GM19324 (cell line): ENCODE data around the gene ATP5F1A.

Experiments
- ATAC-seq: cut with Tn5 transposase; IDR thresholded peaks from one replicate; pipeline ENCODE4 v1.9.1; 2021; ENCODE audit warnings: mild to moderate bottlenecking, moderate library complexity; ENCODE audit not compliant: unreplicated experiment, low FRiP score

Gene ATP5F1A

DNA sequence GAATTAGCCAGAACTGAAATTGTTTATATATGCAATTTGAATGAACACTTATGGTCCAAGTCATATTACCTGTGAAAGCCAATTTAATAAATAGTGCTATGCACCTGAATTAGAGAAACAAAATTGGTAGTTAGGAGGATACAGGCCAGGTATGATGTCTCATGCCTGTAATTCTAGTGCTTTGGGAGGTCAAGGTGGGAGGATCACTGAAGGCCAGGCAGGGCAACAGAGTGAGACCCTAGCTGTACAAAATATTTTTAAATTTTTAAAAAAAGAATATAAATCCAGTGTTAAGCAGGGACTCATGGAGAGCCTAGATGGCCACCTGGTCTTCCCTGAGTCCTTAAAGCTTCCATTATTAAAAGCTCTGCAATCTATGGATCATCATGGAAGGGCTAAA lies 18.8 kb downstream of the ATP5F1A start:
- no peak for ATAC-seq

DNA sequence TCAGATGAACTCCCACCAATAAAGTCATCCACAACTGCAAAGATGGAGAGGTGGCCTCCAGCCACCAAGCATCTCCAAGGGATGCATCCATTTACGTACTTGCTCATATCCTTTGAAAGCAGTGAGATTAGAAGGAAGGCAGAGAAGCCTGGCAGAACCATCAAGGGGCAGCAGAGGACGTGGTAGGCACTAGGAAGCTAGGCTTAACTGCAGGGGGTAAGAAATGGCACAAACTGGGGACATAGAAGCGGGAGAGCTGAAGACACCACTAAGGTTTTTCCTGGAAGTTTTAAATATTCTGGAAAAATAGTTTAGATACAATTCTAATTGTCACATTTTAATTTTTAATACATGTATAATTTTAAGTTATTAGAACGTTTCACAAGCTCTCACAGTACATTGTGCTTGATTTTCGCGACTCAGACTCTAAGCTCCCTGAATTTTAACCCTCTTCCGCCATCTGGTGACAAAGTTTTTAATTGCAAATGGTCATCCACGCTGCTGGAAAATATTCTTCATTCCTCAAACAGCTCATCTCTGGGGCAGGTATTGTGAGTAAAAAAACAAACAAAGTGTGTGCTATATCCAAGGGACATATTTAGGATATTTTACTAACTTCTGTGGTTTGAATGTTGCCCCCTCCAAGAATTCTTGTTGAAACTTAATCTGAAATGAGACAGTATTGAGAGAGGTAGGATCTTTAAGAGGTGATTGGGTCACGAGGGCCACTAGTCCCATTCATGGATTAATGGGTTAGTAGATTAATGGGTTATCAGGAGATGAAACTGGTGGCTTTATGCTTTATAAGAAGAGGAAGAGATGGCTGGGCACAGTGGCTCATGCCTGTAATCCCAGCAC lies 24.4 kb downstream of the ATP5F1A start:
- no peak for ATAC-seq

DNA sequence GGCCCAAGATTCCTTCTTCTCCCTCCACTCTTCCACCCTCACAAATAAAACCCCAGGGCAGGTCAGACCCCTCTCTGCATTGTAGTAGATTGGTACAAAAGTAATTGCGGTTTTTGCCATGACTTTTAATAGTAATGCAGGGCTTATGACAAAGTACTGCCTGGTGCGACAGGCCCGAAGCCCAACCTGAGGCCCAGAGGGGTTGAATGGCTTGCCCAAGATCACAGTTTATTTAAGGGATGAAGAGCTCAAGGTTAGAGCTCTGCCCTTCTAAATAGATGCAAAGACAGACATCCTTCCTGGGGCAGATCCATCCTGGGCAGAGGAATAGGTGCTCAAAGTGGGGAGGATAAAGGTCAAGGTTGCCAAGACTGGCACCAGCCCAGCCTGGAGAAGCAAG lies 25.1 kb downstream of the ATP5F1A start:
- ATAC-seq = no peak

DNA sequence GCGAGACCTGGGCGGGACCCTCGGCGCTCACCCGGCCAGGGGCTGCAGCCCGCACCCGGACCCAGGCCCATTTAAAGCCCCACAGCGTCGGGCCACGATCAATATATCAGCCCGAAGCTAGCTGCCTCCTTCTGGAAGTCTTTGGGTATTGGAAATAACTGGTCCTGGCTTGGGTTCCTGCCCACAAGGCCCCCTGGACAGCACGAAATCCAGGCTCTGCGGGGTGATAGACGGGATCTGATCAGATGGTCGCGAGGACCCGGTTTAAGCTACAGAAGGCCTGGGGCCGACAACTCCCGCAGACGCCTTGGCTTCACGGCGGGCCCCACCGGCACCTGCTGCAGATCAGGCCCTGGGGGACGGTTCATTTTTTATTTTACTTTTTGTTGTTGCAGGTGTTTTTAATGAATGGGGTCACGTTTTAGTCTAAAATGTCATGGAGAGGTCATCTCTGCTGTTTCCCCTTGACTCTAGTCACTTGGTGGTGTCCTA lies 25.7 kb downstream of the ATP5F1A start:
- ATAC-seq = no peak

DNA sequence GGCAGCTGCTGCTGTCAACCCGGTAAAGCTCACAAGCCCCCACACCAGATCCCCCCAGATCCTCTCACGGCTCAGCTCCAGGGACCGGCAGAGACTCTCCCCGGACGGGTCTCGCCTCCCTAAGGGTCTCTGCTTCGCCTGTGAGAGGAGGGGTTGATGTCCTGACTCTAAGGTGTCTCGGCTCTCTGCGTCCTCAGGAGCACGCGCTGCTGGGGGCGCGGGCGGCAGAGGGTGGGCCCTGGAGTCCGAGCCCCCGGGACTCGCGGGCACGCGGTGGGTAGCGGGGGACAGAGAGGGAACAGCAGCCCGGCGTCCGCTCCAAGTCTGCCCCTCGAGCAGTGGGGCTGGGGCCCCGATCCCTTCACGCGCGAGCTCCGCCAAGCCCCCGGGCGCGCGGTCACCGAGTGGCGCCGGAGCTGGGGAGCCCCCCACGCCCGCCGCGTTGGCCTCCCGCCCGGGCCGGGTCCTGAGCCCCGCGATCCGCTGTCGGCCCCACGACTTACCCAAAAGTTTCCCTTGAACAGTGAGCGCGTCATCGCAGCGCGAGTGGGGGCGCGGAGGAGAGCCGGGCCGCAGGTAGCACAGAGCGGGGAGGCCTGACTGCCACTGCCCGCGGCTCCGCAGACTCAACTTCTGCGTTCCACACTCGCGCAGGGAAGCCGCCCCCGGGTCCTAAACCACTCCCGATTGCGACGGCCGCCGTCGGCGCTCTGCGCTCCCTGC lies 26.3 kb downstream of the ATP5F1A start, which contains the start of gene PSTPIP2:
Gene PSTPIP2 (minus strand): TSS at position 608 of the 723 bp plus-strand sequence. CDS start 72 bp downstream, at position 536.
- no peak for ATAC-seq

DNA sequence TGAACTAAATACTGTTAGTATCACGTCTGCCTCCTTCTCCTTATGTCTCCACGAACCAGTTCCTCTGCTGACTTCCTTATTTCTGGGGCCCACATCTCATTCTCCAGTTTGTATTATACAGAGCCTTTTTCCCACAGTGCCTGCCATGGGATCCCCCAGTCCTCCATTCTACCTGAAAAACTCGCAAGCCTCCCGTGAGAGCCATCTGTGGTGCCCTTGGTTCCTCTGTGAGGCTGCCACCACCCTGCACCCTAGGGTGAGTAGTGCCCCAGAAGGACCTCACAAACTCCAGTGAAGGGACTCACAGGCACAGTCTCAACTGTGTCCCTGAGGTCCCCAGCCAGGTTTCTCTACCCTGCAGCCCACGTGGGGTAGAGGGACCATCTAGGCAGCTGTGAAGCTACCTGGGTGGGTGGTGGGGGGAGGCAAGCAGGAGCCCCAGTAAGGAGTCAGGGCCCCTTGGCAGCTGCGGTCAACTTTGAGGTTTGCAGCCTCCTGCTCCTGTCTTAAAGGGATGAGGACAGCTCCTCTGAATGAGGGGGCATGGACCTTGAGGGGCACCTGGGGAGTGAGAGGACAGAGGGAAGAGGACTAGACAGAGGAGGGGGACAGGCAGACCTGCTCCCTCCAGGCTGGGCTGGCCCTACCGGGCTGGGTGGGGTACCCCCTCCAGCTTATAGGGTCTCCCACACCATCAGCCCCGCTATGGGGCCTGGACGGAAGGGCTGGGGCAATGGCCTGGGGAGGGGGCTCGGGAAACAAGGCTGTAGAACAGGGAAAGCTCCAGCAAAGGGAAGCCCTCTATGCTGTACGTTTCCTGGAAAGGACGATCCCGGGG lies 27.1 kb downstream of the ATP5F1A start:
- ATAC-seq = no peak

DNA sequence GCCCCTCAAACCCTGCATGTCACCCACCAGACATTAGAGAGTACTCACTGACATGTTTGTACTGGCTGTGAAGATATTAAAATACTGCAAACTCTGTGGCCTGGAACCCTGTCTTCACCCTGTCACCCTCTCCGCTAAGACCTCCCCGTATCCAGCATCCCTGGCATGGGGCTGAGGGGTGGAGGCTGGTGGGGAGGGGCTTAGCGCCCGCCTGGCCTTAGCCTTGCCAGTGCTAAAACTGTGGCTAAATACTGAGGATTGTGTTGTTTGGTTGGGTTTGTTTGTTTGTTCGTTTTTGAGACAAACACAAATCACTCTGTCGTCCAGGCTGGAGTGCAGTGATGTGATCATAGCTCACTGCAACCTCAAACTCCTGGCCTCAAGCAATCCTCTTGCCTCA lies 27.9 kb downstream of the ATP5F1A start:
- ATAC-seq = no peak

DNA sequence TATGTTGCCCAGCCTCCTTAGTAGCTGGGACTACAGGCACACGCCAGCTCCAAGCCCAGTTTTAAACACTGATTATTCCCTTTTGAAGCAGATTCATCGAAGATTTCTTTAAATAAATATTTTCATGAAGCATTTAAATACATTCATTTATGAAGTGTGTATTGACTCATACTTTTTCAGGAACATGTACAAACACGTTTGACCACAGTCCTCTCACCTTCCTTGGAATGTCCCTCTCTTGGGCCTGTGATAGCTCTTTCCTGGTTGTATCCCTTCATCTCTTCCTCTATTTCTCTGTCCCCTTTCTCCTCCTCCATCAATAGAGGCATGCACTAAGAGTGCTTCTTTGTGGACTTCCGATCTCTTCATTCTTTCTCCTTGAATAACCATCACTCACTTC lies 28.6 kb downstream of the ATP5F1A start:
- no peak for ATAC-seq

DNA sequence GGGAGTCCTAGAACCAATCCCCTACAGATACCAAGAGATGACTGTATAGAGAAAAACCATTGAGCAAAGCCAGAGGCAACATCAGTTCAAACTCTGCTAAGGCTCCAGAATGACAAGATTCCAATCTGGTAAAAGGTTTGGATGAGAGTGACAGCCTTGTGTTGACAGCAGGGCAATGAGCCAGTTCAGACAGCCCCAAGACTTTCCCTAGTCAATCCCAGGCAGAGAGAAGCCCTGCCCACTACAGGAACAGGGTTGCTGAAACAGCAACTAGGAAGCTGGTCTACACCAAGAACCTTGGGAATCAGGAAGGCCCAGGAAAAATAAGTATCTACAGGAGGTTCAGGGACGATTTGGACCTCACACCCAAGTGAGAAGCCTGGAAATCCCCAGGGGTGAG lies 29.3 kb downstream of the ATP5F1A start:
- ATAC-seq = no peak

DNA sequence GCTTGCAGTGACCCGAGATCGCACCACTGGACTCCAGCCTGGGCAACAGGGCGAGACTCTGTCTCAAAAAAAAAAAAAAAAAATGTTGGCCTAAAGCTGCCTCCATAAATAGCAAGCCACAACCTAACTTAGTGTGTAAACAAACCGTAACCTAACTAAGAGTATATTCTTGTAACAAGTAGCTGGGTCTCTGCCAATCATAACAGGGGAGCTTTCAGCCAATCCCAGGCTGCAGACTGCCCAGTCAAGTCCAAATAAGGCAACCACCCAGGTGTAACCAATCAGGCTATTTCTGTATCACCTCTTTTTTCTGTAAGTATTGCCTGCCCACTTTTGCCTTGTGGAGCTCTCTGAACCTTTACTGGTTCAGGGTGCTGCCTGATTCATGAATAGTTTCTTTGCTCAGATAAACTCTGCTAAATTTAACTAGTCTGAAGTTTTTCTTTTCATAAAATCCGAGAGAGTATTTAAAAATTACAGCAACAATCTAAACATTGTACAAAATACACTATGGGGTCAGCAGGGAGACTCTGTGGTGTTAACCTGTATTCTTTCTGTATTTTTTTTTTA lies 30.6 kb downstream of the ATP5F1A start:
- no peak for ATAC-seq

DNA sequence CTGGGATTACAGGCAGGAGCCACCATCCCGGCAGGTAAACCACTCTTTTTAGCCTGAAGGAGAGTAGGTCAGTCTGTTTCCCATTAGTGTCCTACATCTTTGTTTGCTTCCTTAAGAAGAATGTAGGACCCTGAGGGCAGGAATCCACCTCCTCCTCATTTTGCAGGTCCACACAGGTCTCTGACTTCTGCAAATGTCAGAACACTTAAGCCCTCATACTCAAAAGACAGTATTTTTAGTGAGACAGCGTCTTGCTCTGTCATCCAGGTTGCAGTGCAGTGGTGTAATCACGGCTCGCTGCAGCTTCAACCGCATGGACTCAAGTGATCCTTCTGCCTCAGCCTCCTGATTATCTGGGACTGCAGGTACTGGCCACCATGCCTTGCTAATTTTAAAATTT lies 35.3 kb downstream of the ATP5F1A start:
- no peak for ATAC-seq

DNA sequence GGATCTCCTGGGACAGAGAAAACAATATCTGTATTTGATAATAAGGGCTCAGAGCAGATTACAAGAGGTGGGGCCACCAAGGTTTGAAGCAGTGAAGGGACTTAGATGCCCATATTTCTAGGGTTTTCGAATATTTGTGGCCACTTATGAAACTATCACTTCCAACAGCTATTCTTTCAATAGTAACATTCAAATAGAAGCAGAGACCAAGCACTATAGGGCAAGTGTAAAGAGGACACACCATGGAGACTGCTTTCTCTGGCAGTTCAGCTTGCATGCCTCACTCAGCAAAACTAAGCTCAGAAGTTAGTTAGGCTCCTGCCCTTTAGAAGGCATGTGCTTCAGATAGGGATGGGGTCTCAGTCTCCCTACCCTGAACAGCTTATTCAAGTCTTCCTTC lies 36.3 kb downstream of the ATP5F1A start:
- no peak for ATAC-seq

DNA sequence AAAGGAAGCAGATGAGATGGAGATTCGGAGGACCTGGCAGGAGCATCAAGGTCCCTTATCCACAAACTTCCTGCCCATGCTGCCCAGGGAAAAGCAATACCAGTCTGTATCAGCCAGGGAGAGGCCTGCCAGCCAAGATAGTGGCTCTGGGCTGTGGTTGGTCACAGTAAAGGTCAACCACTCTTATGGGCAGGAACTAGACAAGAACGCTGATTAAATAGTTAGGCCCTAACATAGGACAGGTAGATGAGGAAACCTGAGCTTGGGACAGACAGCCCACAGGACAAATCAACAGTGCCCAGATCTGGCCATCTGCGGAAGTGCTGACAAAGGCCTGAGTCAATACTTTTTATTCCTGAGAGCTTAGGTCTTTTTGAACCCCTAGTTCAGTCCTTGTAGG lies 36.7 kb downstream of the ATP5F1A start:
- ATAC-seq = no peak

DNA sequence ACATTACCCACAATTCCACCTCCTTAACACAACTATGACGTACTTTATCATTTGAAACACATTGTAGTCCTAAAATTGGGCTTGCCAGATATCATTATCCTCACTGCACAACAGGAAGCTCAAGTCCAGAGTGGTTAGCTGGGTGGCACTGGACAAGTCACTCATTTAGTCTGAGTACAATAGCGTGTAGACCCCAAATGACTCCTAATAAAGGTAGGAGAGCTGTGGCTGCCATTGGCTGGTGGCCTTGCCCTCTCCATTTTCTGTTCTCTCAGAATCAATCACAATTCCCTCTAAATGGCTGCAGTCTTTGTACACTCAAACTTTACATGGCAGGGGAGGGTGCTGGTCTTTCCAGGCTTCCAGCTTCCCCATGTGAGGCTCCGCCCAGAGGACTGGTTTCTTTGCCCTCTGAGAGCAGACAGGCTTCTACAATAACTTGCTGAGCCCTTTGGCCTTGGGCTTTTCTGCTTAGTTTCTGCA lies 37.7 kb downstream of the ATP5F1A start:
- no peak for ATAC-seq

DNA sequence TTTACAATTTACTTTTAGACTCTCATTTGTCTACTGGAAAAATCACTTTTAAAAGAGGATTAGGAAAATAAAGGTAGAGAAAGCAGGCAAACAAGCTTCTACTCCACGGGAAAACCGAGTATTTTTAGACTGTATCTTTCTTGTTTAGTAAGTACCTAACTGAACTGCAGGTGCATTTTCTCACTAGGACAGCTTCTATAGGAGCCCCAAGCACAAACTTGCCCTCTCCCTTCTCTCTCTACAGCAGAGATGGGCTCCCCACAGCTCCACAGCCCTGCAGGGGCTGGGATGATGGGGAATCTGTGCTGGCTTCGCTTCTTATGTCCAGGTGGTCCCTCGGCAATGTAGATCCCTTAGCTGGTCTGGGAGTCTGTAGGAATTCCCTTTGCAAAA lies 42.3 kb downstream of the ATP5F1A start:
- no peak for ATAC-seq

DNA sequence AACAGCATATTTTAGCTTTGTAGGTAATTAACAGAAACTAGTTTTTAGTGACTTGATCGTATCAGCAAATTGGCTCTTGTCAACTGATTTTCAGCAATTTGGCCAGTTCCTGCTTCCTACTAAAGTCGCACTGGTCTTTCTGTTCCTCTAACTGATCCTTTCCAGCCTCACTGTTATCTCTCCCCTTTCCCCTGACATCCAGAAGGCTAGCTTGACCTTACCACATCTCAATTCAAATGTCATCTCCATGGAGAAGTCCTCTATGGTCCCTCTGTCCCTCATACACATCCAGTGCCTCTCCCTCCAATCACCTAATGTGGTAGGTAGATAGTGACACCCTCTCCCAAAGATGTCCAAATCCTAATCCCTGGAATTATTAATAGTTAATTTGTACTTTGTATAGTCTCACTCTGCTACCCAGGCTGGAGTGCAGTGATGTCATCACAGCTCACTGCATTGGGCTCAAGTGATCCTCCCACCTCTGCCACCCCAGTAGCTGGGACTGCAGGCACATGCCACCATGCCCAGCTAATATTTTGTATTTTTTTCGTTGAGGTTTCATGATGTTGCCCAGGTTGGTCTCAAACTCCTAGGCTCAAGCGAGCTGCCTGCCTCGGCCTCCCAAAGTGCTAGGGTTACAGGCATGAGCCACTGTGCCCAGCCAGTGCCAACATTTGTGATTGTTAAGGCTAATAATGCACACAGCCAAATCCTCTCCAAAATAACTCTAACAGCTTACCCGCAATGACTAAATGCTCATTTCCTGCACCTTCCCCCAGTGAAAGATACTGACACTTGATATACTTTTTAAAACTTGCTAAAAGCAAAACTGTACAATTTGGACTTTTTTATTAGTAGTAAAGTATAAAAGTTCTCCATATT lies 42.9 kb downstream of the ATP5F1A start:
- no peak for ATAC-seq

DNA sequence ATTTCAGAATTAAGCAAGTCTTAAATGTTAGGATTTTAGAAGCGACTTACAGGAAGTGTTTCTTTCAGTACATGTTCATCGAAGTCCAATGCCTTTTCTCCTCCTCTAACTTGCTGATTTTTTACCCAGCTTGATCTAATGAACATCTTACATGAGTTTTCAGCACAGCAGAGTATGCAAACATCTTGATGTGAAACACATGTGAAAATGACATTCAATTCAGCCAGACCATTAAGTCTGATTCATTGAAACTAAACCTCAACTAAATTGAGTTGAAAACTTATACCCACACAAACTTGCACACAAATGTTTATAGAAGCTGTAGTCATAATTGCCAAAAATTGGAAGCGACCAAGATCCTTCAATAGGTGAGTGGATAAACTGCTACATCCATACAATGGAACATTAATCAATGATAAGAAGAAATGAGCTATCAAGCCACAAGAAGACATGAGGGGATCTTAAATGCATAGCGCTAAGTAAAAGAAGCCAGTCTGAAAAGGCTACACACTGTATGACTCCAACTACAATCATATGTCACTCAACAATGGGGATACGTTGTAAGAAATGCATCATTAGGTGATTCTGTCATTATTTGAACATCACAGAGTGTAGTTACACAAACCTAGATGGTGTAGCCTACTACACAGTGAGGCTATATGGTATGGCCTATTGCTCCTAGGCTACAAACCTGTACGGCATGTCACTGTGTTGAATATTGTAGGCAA lies 44.6 kb downstream of the ATP5F1A start:
- no peak for ATAC-seq

DNA sequence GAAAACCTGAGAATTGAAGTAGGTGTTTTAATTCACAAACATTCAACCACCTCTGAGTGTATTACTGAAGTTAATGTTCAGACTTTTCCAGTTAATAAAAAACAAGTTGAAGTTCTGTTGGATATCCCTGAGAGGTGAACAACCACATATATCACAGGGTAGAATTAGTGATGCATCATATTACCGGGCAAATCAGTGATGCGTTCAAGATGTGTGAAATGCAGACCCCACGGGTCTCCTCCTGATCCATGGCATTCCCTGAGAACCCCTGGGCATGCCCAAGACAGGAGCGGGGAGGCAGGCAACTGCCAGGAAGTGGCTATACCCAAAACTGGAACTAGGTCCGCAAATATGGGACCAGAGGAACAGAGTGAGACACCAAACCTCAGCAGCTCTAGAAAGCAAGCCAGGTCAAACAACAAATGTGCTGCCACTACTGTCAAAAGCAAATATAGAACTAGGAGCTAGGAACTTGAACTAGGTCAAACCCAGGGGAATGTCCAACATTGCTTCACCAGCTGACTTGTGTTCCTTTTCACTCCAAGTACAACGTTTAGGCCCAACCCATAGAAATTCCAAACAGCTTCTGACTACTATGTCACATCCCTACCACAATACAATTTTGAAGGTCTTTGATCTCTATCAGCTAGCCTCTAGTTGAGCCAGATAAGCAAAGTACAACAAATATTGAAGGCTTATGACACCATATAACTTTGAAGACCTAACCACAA lies 46.2 kb downstream of the ATP5F1A start:
- ATAC-seq = no peak
